Vagina (tissue), 2 donors: Measurements from ENCODE around the gene TMX2. TPM values are rescaled to one million over a fixed set of nuclear protein-coding genes. Genes with fewer than 3 reads are reported as not detected.

Source experiments
- DNase-seq, 2 donors: peaks; one replicate each; pipeline ENCODE4 v3.0.0-alpha.2; 2017; ENCODE audit errors: extremely low spot score in 2 of 2
- H3K27ac ChIP-seq: fragments of 200-600 bp; sonication (generic); one replicate; pipeline ENCODE4 v1.5.1; 2019
- H3K27me3 ChIP-seq: fragments of 200-600 bp; sonication (generic); one replicate; pipeline ENCODE4 v1.5.1; 2019
- H3K36me3 ChIP-seq, 2 donors: fragments of 200-600 bp; sonication (generic); one replicate each; pipeline ENCODE4 v1.5.1; 2017 to 2019
- H3K4me1 ChIP-seq: fragments of 200-600 bp; sonication (generic); one replicate; pipeline ENCODE4 v1.5.1; 2019
- H3K4me3 ChIP-seq, 2 donors: fragments of 200-600 bp; sonication (generic); 1 replicate in 1 of 2; 2 replicates in 1 of 2; pipeline ENCODE4 v1.5.1; 2016 to 2019
- H3K9me3 ChIP-seq: fragments of 200-600 bp; sonication (generic); one replicate; pipeline ENCODE4 v1.5.1; 2019
- CTCF ChIP-seq, 3 experiments: fragments of 450-650 bp in 2 of 3; fragments of 200-600 bp in 1 of 3; sonication (generic) in 1 of 3; IDR thresholded peaks; one replicate each; pipeline ENCODE4 v1.5.1; 2017 to 2019; ENCODE audit warnings: antibody characterized with exemption in 3 of 3, mild to moderate bottlenecking in 2 of 3, moderate library complexity in 2 of 3
- POLR2A ChIP-seq, 2 donors: fragments of 450-650 bp; IDR thresholded peaks; one replicate each; pipeline ENCODE4 v1.6.1; 2017; ENCODE audit warnings: antibody characterized with exemption in 2 of 2, mild to moderate bottlenecking in 2 of 2, moderate library complexity in 2 of 2
- POLR2AphosphoS5 ChIP-seq, 2 donors: sonication (generic); formaldehyde crosslinking; IDR thresholded peaks; one replicate each; pipeline ENCODE4 v1.9.0; 2017; ENCODE audit warnings: antibody characterized with exemption in 2 of 2, mild to moderate bottlenecking in 2 of 2, low read depth in 1 of 2; ENCODE audit not compliant: insufficient read depth in 1 of 2
- intact Hi-C: fragments of 100-400 bp; cut with DNase I; formaldehyde crosslinking; loops from one replicate; pipeline ENCODE4 v1.15.1; 2023
- total RNA-seq: library from RNA; depleted of rRNA; stranded (reverse); fragments of >200 nt; gene quantifications from one replicate; pipeline ENCODE4 v1.2.3, GENCODE V29; 2016

TMX2 gene
- total RNA-seq, 1 donor from 2014 or later, result 44.4 TPM

GRCh38 chr11:57742087-57742452, 29.7 kb downstream of the TMX2 start:
- no peak for DNase-seq
- Histone ChIP-seq H3K27me3 (no peaks in the 10 kb centered on the region), H3K27ac (peak overlapping the region; percentile 86), H3K4me1 (peaks cover 20% of the 10 kb centered on the region), H3K4me3 (peak overlapping the region; percentile 71 to 88), H3K36me3 (peaks cover 0 to 41% of the 10 kb centered on the region in 2 donors), H3K9me3 (no peaks in the 10 kb centered on the region)
- intact Hi-C loops, result loop anchor here (10.0 kb wide), 1 partner anchor 53 kb away; no protein-coding TSS in a partner anchor
- no peak for TF ChIP-seq POLR2A (IDR thresholded peaks at IDR 0.05)
- TF ChIP-seq POLR2AphosphoS5 (IDR thresholded peaks at IDR 0.05; ENCODE audit: insufficient read depth in 1 of 2, low read depth in 1 of 2), result no peak
- TF ChIP-seq CTCF (IDR thresholded peaks at IDR 0.05), result no peak

DNA sequence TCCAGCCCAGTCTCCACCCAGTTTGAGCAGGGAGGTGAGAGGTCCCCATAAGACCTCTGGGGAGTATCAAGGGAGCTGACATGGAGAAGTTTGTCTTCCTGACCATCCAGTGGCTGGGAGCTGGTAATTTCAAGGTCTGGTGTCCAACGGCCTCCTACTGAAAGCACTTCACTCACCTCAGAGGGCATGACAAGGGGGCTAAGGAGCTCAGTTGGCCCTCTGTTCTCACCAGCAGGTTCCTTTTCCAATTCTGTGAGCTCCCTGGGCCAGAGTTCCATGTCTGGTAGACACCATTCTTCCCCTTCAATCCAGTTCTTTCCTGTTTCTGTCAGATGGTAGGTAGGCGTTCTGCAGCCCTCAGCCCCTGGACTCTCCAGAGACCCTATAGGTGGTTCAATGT, 32.0 kb downstream of the TMX2 start:
- Histone ChIP-seq H3K9me3 (no peaks in the 10 kb centered on the region), H3K4me1 (peaks cover 20% of the 10 kb centered on the region), H3K27me3 (no peaks in the 10 kb centered on the region), H3K27ac (no peak overlapping the region), H3K4me3 (no peak overlapping the region), H3K36me3 (peaks cover 0 to 24% of the 10 kb centered on the region in 2 donors)
- intact Hi-C loops, result loop anchor here (10.0 kb wide), 1 partner anchor 50 kb away; no protein-coding TSS in a partner anchor
- TF ChIP-seq POLR2A (IDR thresholded peaks at IDR 0.05) (no peak), CTCF (IDR thresholded peaks at IDR 0.05) (no peak), POLR2AphosphoS5 (IDR thresholded peaks at IDR 0.05; ENCODE audit: insufficient read depth in 1 of 2, low read depth in 1 of 2) (no peak)
- no peak for DNase-seq

GRCh38 chr11:57745206-57745605, 32.8 kb downstream of the TMX2 start:
- H3K27ac ChIP-seq, result no peak overlapping the region
- intact Hi-C loops, result loop anchor here (10.0 kb wide), 1 partner anchor 50 kb away; no protein-coding TSS in a partner anchor
- peaks cover 20% of the 10 kb centered on the region for H3K4me1 ChIP-seq
- TF ChIP-seq POLR2A (IDR thresholded peaks at IDR 0.05) (no peak), POLR2AphosphoS5 (IDR thresholded peaks at IDR 0.05; ENCODE audit: insufficient read depth in 1 of 2, low read depth in 1 of 2) (no peak), CTCF (IDR thresholded peaks at IDR 0.05) (no peak)
- H3K27me3 ChIP-seq, result no peaks in the 10 kb centered on the region
- no peaks in the 10 kb centered on the region for H3K9me3 ChIP-seq
- DNase-seq, result no peak
- H3K4me3 ChIP-seq, result no peak overlapping the region
- peaks cover 0 to 24% of the 10 kb centered on the region in 2 donors for H3K36me3 ChIP-seq

- intact Hi-C loops, result loop anchor here (10.0 kb wide), 1 partner anchor 48 kb away; no protein-coding TSS in a partner anchor
- H3K36me3 ChIP-seq, result peaks cover 0 to 24% of the 10 kb centered on the region in 2 donors
- no peak overlapping the region for H3K4me3 ChIP-seq
- peaks cover 13% of the 10 kb centered on the region for H3K4me1 ChIP-seq
- no peaks in the 10 kb centered on the region for H3K27me3 ChIP-seq
- no peak for DNase-seq
- H3K27ac ChIP-seq, result no peak overlapping the region
- no peak for TF ChIP-seq CTCF (IDR thresholded peaks at IDR 0.05)
- TF ChIP-seq POLR2AphosphoS5 (IDR thresholded peaks at IDR 0.05; ENCODE audit: insufficient read depth in 1 of 2, low read depth in 1 of 2), result no peak
- TF ChIP-seq POLR2A (IDR thresholded peaks at IDR 0.05), result no peak
- H3K9me3 ChIP-seq, result no peaks in the 10 kb centered on the region
Observed at GRCh38 chr11:57746920-57747319, 34.5 kb downstream of the TMX2 start.

GRCh38 chr11:57751176-57751575, 38.8 kb downstream of the TMX2 start:
- no peak overlapping the region for H3K27ac ChIP-seq
- no peaks in the 10 kb centered on the region for H3K9me3 ChIP-seq
- H3K4me3 ChIP-seq, result no peak overlapping the region
- no peaks in the 10 kb centered on the region for H3K4me1 ChIP-seq
- intact Hi-C loops, result no loop called here
- no peaks in the 10 kb centered on the region for H3K27me3 ChIP-seq
- H3K36me3 ChIP-seq, result no peaks in the 10 kb centered on the region
- no peak for DNase-seq
- TF ChIP-seq CTCF (IDR thresholded peaks at IDR 0.05), result no peak
- no peak for TF ChIP-seq POLR2AphosphoS5 (IDR thresholded peaks at IDR 0.05; ENCODE audit: insufficient read depth in 1 of 2, low read depth in 1 of 2)
- TF ChIP-seq POLR2A (IDR thresholded peaks at IDR 0.05), result no peak
